Ascending aorta (tissue), 2 donors: ENCODE measurements around the gene CLDN15. TPM values are rescaled to one million over a fixed set of nuclear protein-coding genes. Genes with fewer than 3 reads are reported as not detected.

Experiments used
- DNase-seq, 2 donors: peaks; one replicate each; pipeline ENCODE4 v3.0.0-alpha.2; 2019; ENCODE audit warnings: low spot score in 2 of 2
- H3K27ac ChIP-seq, 2 donors: fragments of 200-600 bp; sonication (generic); one replicate each; pipeline ENCODE4 v1.5.1; 2016 to 2017; ENCODE audit warnings: mild to moderate bottlenecking in 1 of 2
- H3K27me3 ChIP-seq: fragments of 200-600 bp; sonication (generic); one replicate; pipeline ENCODE4 v1.5.1; 2017
- H3K36me3 ChIP-seq, 2 donors: fragments of 200-600 bp; sonication (generic); one replicate each; pipeline ENCODE4 v1.5.1; 2016
- H3K4me1 ChIP-seq, 2 donors: fragments of 200-600 bp; sonication (generic); one replicate each; pipeline ENCODE4 v1.5.1; 2016 to 2017; ENCODE audit warnings: mild to moderate bottlenecking in 1 of 2
- H3K4me3 ChIP-seq, 2 donors: fragments of 200-600 bp; sonication (generic); one replicate each; pipeline ENCODE4 v1.5.1; 2016 to 2017; ENCODE audit warnings: mild to moderate bottlenecking in 1 of 2
- H3K9me3 ChIP-seq, 2 donors: fragments of 200-600 bp; sonication (generic); one replicate each; pipeline ENCODE4 v1.5.1; 2016
- intact Hi-C: fragments of 100-400 bp; cut with DNase I; formaldehyde crosslinking; loops from one replicate; pipeline ENCODE4 v1.15.1; 2023
- total RNA-seq: library from RNA; depleted of rRNA; stranded (reverse); fragments of >200 nt; gene quantifications from one replicate; pipeline ENCODE4 v1.1.0, GENCODE V29; 2016
- TF ChIP-seq, protein P1 (sequence below), 3 experiments: fragments of 200-600 bp in 2 of 3; fragments of 450-650 bp in 1 of 3; sonication (generic) in 2 of 3; IDR thresholded peaks; one replicate each; pipeline ENCODE4 v1.5.1; 2016 to 2019; ENCODE audit warnings: antibody characterized with exemption in 3 of 3, mild to moderate bottlenecking in 1 of 3, moderate library complexity in 1 of 3

Gene CLDN15
- total RNA-seq, 1 donor from 2014 or later, result 27.7 TPM

DNA sequence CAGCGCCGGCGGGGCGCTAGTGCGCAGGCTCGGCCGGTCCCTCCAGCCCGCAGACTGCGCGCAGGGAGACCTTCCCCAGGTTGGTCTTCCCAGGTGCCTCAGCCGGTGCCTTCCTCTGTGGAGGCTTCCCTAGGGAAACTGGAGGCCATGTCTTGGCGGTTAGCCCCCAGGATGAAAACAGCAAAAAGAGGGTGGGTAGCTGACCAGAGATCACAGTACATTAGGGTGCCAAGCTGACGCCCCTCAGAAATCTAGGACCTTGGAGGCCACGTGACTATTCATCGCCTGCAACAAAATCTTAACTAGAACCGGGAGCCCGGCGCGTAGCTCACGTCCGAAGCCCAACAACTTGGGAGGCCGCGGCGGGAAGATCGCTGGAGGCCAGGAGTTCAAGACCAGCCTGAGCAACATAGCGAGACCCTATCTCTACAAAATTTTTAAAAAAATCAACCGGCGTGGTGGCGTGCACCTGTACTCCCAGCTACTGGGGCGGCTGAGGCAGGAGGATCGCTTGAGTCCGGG is 7.6 kb upstream of the CLDN15 start:
- peak overlapping the region; percentile 77 to 94 for H3K4me3 ChIP-seq
- peaks cover 0 to 14% of the 10 kb centered on the region in 2 donors for H3K4me1 ChIP-seq
- no peaks in the 10 kb centered on the region for H3K9me3 ChIP-seq
- H3K27me3 ChIP-seq, result no peaks in the 10 kb centered on the region
- H3K36me3 ChIP-seq, result peaks cover 10 to 12% of the 10 kb centered on the region in 2 donors
- intact Hi-C loops, result loop anchor here (10.0 kb wide), 4 partner anchors 360 to 1330 kb away; partner anchors contain the start of genes POP7, PPP1R35, TRIM4 and UFSP1
- DNase-seq, result no peak
- TF ChIP-seq, protein P1, sequence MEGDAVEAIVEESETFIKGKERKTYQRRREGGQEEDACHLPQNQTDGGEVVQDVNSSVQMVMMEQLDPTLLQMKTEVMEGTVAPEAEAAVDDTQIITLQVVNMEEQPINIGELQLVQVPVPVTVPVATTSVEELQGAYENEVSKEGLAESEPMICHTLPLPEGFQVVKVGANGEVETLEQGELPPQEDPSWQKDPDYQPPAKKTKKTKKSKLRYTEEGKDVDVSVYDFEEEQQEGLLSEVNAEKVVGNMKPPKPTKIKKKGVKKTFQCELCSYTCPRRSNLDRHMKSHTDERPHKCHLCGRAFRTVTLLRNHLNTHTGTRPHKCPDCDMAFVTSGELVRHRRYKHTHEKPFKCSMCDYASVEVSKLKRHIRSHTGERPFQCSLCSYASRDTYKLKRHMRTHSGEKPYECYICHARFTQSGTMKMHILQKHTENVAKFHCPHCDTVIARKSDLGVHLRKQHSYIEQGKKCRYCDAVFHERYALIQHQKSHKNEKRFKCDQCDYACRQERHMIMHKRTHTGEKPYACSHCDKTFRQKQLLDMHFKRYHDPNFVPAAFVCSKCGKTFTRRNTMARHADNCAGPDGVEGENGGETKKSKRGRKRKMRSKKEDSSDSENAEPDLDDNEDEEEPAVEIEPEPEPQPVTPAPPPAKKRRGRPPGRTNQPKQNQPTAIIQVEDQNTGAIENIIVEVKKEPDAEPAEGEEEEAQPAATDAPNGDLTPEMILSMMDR (IDR thresholded peaks at IDR 0.05), result no peak
- H3K27ac ChIP-seq, result peak overlapping the region; percentile 95 to 97

DNA sequence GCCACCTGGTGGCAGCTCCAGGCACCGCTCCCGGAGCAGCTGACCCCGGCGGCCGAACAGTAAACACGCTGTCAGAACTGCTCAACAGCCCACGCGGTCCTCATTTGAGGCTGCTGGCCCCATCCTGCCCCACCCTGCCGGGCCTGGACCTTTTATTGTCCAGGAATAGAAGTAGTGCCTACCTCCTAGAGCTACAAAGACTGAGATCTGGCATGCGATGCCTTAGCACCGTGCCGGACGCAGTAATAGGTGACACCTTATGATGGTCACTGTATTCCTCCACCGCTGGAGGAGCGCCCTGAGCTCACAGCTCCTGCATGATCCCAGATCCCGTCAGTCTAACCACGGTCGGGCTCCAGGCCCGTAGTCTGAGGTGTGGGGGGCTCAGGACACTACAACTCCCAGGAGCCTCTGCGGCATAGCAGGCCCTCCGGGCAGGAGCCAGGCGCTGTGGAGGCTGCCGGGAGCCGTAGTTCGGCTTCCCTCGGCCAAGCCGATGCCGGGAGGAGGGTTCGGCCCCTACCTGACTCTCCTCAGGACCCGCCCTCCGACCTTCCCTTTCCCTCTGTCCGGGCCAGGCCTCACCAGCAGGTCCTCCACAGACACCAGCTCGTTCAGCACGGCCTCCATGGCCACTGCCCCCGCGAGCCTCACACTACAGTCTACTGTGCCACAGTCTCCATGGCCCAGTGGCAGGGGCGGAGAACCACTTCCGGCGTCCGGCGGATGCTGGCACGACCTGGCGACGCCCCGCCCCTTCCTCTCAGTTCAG is 7.0 kb upstream of the CLDN15 start, which contains the start of gene FIS1:
Gene FIS1, minus strand, starts transcription at position 707 of the 772 bp plus-strand sequence. Its CDS starts 77 bp downstream, at position 630.
- H3K36me3 ChIP-seq, result peaks cover 14 to 18% of the 10 kb centered on the region in 2 donors
- TF ChIP-seq, protein P1 (IDR thresholded peaks at IDR 0.05), result peak; percentile 92 to 95 (median 95)
- peaks cover 0 to 14% of the 10 kb centered on the region in 2 donors for H3K4me1 ChIP-seq
- no peaks in the 10 kb centered on the region for H3K27me3 ChIP-seq
- peak within 1 kb of the TSS; percentile 77 to 94 for H3K4me3 ChIP-seq
- peak; percentile 76 to 95 for DNase-seq
- H3K9me3 ChIP-seq, result no peaks in the 10 kb centered on the region
- H3K27ac ChIP-seq, result peak within 1 kb of the TSS; percentile 95 to 97
- intact Hi-C loops, result loop anchor here (1.0 to 10.0 kb wide), 7 partner anchors 8 to 1330 kb away; partner anchors contain the start of genes POP7, PPP1R35, TRIM4 and UFSP1

DNA sequence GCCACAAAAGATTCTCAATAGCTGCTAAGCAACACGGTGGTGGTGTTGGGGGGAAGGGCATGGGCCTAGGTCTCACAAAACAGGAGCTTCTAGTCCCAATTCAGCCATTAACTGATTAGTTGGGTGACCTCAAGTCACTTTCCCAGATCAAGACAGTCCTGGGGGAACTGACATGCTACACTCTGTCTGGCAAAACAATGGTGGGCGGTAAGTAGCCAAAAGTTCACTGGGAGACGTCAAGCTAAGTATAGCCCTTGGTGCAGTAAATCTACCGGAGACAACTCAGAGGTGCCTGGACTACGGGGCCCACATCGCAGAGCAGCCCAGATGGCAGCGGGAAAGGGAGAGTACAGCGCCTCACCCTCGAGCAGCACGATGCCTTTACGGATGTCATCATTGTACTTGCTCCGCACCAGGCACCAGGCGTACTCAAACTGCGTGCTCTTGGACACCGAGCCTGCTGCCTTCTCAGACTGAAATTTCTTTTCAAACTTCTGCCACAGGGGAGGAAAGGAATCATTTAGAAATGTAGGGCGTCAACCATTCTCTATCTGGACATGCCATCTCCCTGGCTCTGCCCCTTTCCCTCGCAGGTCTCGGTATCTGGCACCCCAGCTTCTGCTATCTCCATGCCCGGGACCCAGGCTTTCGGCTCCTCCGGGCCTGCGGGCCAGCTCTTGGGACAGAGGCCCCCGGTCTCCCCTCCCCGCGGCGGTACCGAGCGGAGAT is 6.2 kb upstream of the CLDN15 start:
- Histone ChIP-seq H3K4me3 (peak overlapping the region; percentile 77 to 94), H3K9me3 (no peaks in the 10 kb centered on the region), H3K36me3 (peaks cover 22% of the 10 kb centered on the region in 2 donors), H3K27ac (peak overlapping the region; percentile 95 to 97), H3K27me3 (no peaks in the 10 kb centered on the region), H3K4me1 (peaks cover 0 to 14% of the 10 kb centered on the region in 2 donors)
- intact Hi-C loops, result loop anchor here (1.0 to 10.0 kb wide), 7 partner anchors 8 to 1329 kb away; partner anchors contain the start of genes POP7, PPP1R35, TRIM4 and UFSP1
- no peak for DNase-seq
- TF ChIP-seq, protein P1 (IDR thresholded peaks at IDR 0.05), result no peak

DNA sequence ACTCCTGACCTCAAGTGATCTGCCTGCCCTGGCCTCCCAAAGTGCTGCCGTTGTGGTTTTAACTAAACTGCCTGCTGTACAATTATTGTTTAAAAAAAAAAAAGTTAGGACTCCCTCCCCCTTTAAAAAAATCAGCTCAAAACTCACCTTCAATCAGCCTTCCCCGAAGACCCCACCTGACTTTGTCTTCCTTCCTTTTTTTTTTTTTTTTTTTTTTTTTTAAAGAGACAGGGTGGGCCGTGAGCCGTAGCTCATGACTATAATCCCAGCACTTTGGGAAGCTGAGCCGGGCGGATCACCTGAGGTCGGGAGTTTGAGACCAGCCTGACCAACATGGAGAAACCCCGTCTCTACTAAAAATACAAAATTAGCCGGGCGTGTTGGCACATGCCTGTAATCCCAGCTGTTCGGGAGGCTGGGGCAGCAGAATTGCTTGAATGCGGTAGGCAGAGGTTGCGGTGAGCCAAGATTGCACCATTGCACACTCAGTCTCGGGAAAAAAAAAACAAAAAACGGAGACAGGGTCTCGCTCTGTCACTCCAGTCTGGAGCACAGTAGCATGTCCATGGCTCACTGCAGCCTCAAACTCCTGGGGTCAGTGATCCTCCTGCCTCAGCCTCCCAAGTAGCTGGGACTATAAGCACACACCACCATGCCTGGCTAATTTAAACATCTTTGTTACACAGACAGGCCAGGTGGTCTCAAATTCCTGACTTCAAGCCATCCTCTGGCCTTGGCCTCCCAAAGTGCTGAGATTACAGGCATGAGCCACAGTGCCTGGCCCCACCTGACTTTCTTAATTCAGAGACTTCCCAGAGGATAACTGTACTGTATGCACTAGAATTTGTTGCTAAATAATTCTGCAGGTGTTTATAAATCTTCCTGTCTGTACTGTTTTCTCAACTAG is 4.1 kb upstream of the CLDN15 start:
- Histone ChIP-seq H3K36me3 (peaks cover 27 to 38% of the 10 kb centered on the region in 2 donors), H3K27ac (no peak overlapping the region), H3K27me3 (no peaks in the 10 kb centered on the region), H3K4me1 (peaks cover 0 to 19% of the 10 kb centered on the region in 2 donors), H3K4me3 (no peak overlapping the region), H3K9me3 (no peaks in the 10 kb centered on the region)
- no peak for DNase-seq
- intact Hi-C loops, result loop anchor here (10.0 kb wide), 4 partner anchors 357 to 1327 kb away; partner anchors contain the start of genes POP7, PPP1R35, TRIM4 and UFSP1
- TF ChIP-seq, protein P1 (IDR thresholded peaks at IDR 0.05), result no peak
